Measurements from ENCODE around the gene SNAP23. TPM values are rescaled to one million over a fixed set of nuclear protein-coding genes. Genes with fewer than 3 reads are reported as not detected.

Gene SNAP23
- total RNA-seq, 4 donors from 2014 or later: 79.1 to 155 (median 84.2) TPM

DNA sequence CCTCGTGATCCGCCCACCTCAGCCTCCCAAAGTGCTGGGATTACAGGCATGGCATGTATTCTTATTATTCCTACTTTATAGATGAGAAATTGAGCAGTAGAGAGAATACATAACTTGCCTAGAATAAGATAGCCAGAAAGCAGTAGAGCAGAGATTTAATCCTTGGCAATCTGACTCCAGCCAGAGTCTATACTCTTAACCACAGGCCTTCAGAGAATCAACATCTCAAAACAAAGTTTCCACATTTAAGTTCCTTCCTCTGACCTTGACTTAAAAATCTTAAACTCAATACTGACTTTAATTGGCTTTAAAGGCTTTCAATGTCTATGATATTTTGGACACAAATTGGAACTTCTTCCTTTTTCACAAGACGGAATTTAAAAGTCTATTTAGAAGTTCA, 41.6 kb upstream of the SNAP23 start:
- TF ChIP-seq CTCF (IDR thresholded peaks at IDR 0.05): no peak
- TF ChIP-seq POLR2A (IDR thresholded peaks at IDR 0.05): no peak
- H3K9me3 ChIP-seq: no peaks in the 10 kb centered on the region
- no peaks in the 10 kb centered on the region for H3K36me3 ChIP-seq
- no peak overlapping the region for H3K4me3 ChIP-seq
- no peak for DNase-seq
- no peaks in the 10 kb centered on the region for H3K27me3 ChIP-seq
- no peaks in the 10 kb centered on the region for H3K4me1 ChIP-seq
- intact Hi-C loops (cut with DNase I; ENCODE audit: low total_unique reads): no loop called here
- no peak overlapping the region for H3K27ac ChIP-seq

DNA sequence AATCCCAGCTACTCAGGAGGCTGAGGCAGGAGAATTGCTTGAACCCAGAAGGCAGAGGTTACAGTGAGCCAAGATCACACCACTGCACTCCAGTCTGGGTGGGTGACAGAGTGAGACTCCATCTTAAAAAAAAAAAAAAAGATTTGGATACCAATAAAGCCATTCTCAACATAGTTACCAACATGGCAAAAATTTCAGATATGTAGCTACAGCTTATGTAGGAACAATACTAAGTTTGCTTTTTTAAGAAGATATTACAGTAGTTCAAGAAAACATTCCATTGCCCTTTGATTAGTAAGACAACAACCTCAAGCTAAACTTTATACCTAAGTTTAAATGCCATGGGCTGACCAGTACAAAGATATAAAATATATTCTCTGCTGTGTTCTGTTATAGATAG, 38.9 kb upstream of the SNAP23 start:
- no peaks in the 10 kb centered on the region for H3K36me3 ChIP-seq
- H3K4me3 ChIP-seq: peak overlapping the region; percentile 4 to 25
- peak overlapping the region; percentile 82 to 91 for H3K27ac ChIP-seq
- no peak for DNase-seq
- no peaks in the 10 kb centered on the region for H3K4me1 ChIP-seq
- TF ChIP-seq POLR2A (IDR thresholded peaks at IDR 0.05) (no peak), CTCF (IDR thresholded peaks at IDR 0.05) (no peak)
- H3K9me3 ChIP-seq: no peaks in the 10 kb centered on the region
- H3K27me3 ChIP-seq: no peaks in the 10 kb centered on the region
- intact Hi-C loops (cut with DNase I; ENCODE audit: low total_unique reads): no loop called here

DNA sequence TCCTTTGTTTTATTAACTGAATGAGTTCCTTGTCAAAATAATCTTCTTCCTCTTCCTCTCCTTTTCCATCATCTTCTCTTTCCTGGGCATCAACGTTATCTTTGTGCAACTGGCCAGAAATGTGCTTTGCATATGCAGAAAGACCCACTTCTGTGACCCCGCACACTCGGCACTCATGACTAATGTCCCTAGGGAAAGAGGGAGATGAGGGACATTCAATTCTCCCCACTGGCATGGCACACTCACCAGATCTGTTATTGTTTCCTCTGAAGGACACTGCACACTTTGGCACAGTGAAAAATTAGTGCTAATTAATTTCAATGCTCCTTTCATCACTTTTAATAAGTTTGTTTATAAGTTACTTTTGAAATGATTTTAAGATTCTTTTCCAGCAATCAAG, 38.5 kb upstream of the SNAP23 start:
- intact Hi-C loops (cut with DNase I; ENCODE audit: low total_unique reads): no loop called here
- Histone ChIP-seq H3K27ac (peak overlapping the region; percentile 82 to 91), H3K4me3 (peak overlapping the region; percentile 4 to 25), H3K4me1 (no peaks in the 10 kb centered on the region), H3K27me3 (no peaks in the 10 kb centered on the region), H3K36me3 (no peaks in the 10 kb centered on the region), H3K9me3 (no peaks in the 10 kb centered on the region)
- no peak for DNase-seq
- no peak for TF ChIP-seq CTCF (IDR thresholded peaks at IDR 0.05)
- TF ChIP-seq POLR2A (IDR thresholded peaks at IDR 0.05): no peak

GRCh38 chr15:42457445-42458442, 37.7 kb upstream of the SNAP23 start:
- intact Hi-C loops (cut with DNase I; ENCODE audit: low total_unique reads): no loop called here
- no peak for TF ChIP-seq CTCF (IDR thresholded peaks at IDR 0.05)
- TF ChIP-seq POLR2A (IDR thresholded peaks at IDR 0.05): peak in 1 of 2 donors; percentile 48
- Histone ChIP-seq H3K9me3 (no peaks in the 10 kb centered on the region), H3K4me1 (no peaks in the 10 kb centered on the region), H3K4me3 (peak overlapping the region; percentile 4 to 25), H3K27me3 (no peaks in the 10 kb centered on the region), H3K36me3 (no peaks in the 10 kb centered on the region), H3K27ac (peak overlapping the region; percentile 82 to 91)
- DNase-seq: peak; percentile 81

DNA sequence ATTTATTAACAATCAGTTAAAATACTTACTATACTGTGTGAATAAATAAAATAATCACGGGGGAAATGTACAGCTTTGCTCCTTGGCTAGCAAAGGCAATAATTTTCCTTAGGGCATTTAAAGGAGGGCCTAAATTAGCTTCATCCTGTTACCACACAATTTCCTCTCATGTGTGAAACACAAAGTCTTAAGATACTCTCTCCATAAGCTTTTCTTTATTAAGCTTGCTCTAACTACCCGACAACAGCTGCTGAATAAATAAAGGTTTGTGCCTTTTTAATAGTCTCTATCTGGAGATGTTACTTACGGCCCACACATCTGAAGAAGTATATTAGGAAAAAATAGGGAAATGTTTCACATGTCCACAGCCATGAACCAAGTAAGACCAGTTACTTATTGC, 34.2 kb upstream of the SNAP23 start:
- Histone ChIP-seq H3K9me3 (no peaks in the 10 kb centered on the region), H3K4me1 (no peaks in the 10 kb centered on the region), H3K27me3 (no peaks in the 10 kb centered on the region), H3K36me3 (no peaks in the 10 kb centered on the region), H3K4me3 (no peak overlapping the region), H3K27ac (peak overlapping the region; percentile 82 to 91)
- DNase-seq: no peak
- intact Hi-C loops (cut with DNase I; ENCODE audit: low total_unique reads): no loop called here
- TF ChIP-seq POLR2A (IDR thresholded peaks at IDR 0.05): no peak
- no peak for TF ChIP-seq CTCF (IDR thresholded peaks at IDR 0.05)
